ENCODE results near the gene MAP6.

DNA sequence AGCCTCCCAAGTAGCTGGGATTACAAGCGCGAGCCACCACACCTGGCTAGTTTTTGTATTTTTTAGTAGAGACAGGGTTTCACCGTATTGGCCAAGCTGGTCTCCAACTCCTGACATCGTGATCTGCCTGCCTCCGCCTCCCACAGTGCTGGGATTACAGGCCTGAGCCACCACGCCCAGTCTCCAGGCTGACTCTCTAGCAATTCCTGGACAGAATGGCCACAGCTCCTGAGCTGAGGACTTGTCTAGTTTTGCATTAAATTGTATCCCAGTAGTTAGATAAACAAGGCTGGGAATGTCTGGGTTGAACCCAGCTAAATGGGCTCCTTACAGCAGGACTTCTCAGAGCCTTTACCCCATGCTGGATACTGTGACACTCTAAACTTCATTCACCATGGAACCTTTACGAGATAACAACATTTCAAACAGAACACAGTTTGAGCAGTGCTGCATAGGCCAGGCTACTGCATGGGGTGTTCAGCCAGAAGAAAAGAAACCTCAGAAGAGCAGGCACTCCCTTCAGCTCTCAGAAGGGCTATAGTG lies 34.9 kb upstream of the MAP6 start:
- no peak for TF ChIP-seq CTCF (IDR thresholded peaks at IDR 0.05)
- no peak for TF ChIP-seq POLR2A (IDR thresholded peaks at IDR 0.05)
